ENCODE measurements around the gene GSK3B. TPM values are rescaled to one million over a fixed set of nuclear protein-coding genes. Genes with fewer than 3 reads are reported as not detected.

Gene GSK3B
- total RNA-seq, 1 experiment from 2014 or later: 56.6 TPM

- DNase-seq (ENCODE audit: low spot score): no peak
- POLR2A ChIA-PET (ENCODE audit: low non-redundant PET): no interaction called here
These were observed 223.7 kb downstream of the GSK3B start for GRCh38 chr3:119870512-119870911.

GRCh38 chr3:119864476-119864875, 229.8 kb downstream of the GSK3B start:
- H3K36me3 ChIP-seq (ENCODE audit: insufficient read depth, low read length, poor library complexity, severe bottlenecking): peaks cover 12% of the 10 kb centered on the region
- TF ChIP-seq EZH2 (IDR thresholded peaks at IDR 0.05; ENCODE audit: borderline replicate concordance, low read depth, low read length, poor library complexity, severe bottlenecking) (no peak), CTCF (conservative IDR thresholded peaks at IDR 0.05; ENCODE audit: low read depth, low read length) (no peak)

More at GRCh38 chr3:119870512-119870911, 223.7 kb downstream of the GSK3B start:
- H3K9me3 ChIP-seq (ENCODE audit: low read depth, low read length, poor library complexity, severe bottlenecking): no peaks in the 10 kb centered on the region
- BruUV-seq (replicated peaks): no TSS peak
- intact Hi-C loops (cut with micrococcal nuclease; ENCODE audit: unreplicated experiment): no loop called here
- peaks cover 2% of the 10 kb centered on the region for H3K4me1 ChIP-seq (ENCODE audit: insufficient read depth, low read length, poor library complexity, severe bottlenecking)
- H3K4me3 ChIP-seq (ENCODE audit: low read depth, low read length, poor library complexity, severe bottlenecking): no peak overlapping the region
- no peak overlapping the region for H3K27ac ChIP-seq (ENCODE audit: low read depth, low read length, poor library complexity, severe bottlenecking)
- no peak for TF ChIP-seq EZH2 (IDR thresholded peaks at IDR 0.05; ENCODE audit: borderline replicate concordance, low read depth, low read length, poor library complexity, severe bottlenecking)
- no peak for TF ChIP-seq CTCF (conservative IDR thresholded peaks at IDR 0.05; ENCODE audit: low read depth, low read length)
- no peaks in the 10 kb centered on the region for H3K36me3 ChIP-seq (ENCODE audit: insufficient read depth, low read length, poor library complexity, severe bottlenecking)
- no peaks in the 10 kb centered on the region for H3K27me3 ChIP-seq (replicated peaks; ENCODE audit: insufficient read depth, low read depth, low read length, poor library complexity)
- CTCF ChIA-PET: no interaction called here

GRCh38 chr3:119862616-119863015, 231.6 kb downstream of the GSK3B start:
- Histone ChIP-seq H3K36me3 (ENCODE audit: insufficient read depth, low read length, poor library complexity, severe bottlenecking) (peaks cover 20% of the 10 kb centered on the region), H3K27ac (ENCODE audit: low read depth, low read length, poor library complexity, severe bottlenecking) (no peak overlapping the region), H3K4me3 (ENCODE audit: low read depth, low read length, poor library complexity, severe bottlenecking) (no peak overlapping the region), H3K4me1 (ENCODE audit: insufficient read depth, low read length, poor library complexity, severe bottlenecking) (no peaks in the 10 kb centered on the region), H3K27me3 (replicated peaks; ENCODE audit: insufficient read depth, low read depth, low read length, poor library complexity) (no peaks in the 10 kb centered on the region), H3K9me3 (ENCODE audit: low read depth, low read length, poor library complexity, severe bottlenecking) (peaks cover 7% of the 10 kb centered on the region)
- DNase-seq (ENCODE audit: low spot score): no peak
- ChIA-PET POLR2A (ENCODE audit: low non-redundant PET) (no interaction called here), CTCF (no interaction called here)
- BruUV-seq (replicated peaks): no TSS peak
- intact Hi-C loops (cut with micrococcal nuclease; ENCODE audit: unreplicated experiment): no loop called here
- TF ChIP-seq CTCF (conservative IDR thresholded peaks at IDR 0.05; ENCODE audit: low read depth, low read length) (no peak), EZH2 (IDR thresholded peaks at IDR 0.05; ENCODE audit: borderline replicate concordance, low read depth, low read length, poor library complexity, severe bottlenecking) (no peak)

More at GRCh38 chr3:119864476-119864875, 229.8 kb downstream of the GSK3B start:
- no peak for DNase-seq (ENCODE audit: low spot score)
- H3K27ac ChIP-seq (ENCODE audit: low read depth, low read length, poor library complexity, severe bottlenecking): no peak overlapping the region
- H3K4me1 ChIP-seq (ENCODE audit: insufficient read depth, low read length, poor library complexity, severe bottlenecking): no peaks in the 10 kb centered on the region
- H3K9me3 ChIP-seq (ENCODE audit: low read depth, low read length, poor library complexity, severe bottlenecking): no peaks in the 10 kb centered on the region
- no TSS peak for BruUV-seq (replicated peaks)
- intact Hi-C loops (cut with micrococcal nuclease; ENCODE audit: unreplicated experiment): no loop called here
- H3K4me3 ChIP-seq (ENCODE audit: low read depth, low read length, poor library complexity, severe bottlenecking): no peak overlapping the region
- CTCF ChIA-PET: no interaction called here
- no peaks in the 10 kb centered on the region for H3K27me3 ChIP-seq (replicated peaks; ENCODE audit: insufficient read depth, low read depth, low read length, poor library complexity)
- POLR2A ChIA-PET (ENCODE audit: low non-redundant PET): no interaction called here
